ENCODE measurements around the gene MAGEF1. TPM values are rescaled to one million over a fixed set of nuclear protein-coding genes. Genes with fewer than 3 reads are reported as not detected.

Gene MAGEF1
- total and polyA plus RNA-seq, 10 of the 15 experiments (the other 5 are each of a cell fraction or from before 2014, with no cell fraction given) = 2.3 to 62.2 (median 27.1) TPM

DNA sequence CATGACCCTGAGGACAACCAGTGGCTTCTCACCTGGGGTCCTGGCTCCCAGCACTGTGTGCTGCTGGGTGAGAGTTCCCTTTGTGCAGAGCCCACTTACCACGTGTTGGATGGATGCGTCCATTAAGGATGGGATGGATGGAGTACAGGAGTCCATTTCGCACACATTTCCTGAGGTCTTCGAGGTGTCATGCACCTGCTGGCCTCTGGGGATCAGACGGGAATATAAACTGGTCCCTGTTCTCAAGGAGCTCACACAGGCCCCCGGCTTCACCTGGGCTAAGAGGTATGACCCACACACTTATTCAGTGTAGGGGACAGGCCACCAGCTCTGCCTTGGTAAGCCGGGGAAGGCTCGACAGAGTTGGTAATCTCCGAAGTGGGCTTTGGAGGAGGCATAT lies 39.5 kb downstream of the MAGEF1 start (continued):
- no peak for TF ChIP-seq REST (IDR thresholded peaks at IDR 0.05; ENCODE audit: low read depth, low read length)

DNA sequence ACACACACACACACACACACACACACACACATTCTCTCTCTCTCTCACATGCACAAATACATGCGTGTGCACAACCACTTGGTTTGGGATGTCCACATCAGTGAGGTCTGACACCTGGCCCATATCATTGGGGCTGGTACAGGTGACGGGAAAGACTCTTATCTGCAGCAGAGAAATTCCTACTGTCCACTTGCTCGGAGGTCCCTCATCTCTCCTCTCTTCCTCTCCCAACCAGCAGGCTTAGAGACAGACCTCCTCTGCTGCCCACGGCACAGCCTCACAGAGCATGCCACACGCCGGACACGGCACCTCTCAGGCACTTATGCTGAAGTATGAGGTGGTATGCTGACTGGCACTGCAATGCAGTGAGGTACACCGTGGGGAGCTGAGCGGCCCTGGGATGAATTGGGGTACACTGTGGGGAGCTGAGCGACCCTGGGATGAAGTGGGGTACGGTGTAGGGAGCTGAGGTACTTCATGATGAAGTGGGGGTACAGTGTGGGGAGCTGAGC lies 41.7 kb downstream of the MAGEF1 start:
- no peak overlapping the region for H3K4me2 ChIP-seq (ENCODE audit: control insufficient read depth, insufficient read depth)
- in situ Hi-C loops (cut with MboI) (no loop called here), intact Hi-C loops (cut with micrococcal nuclease; ENCODE audit: unreplicated experiment) (no loop called here)
- H3K27ac ChIP-seq (ENCODE audit: control insufficient read depth, insufficient read depth) = no peak overlapping the region
- no peak overlapping the region for H3K4me3 ChIP-seq
- POLR2A ChIA-PET = no interaction called here
- H3K9ac ChIP-seq (ENCODE audit: control insufficient read depth, insufficient read depth, low read length) = no peak overlapping the region
- no peaks in the 10 kb centered on the region for H3K4me1 ChIP-seq (ENCODE audit: control insufficient read depth, insufficient read depth, low read length)
- ATAC-seq (no peak), DNase-seq (ENCODE audit: low read depth, low spot score) (no peak), FAIRE-seq (no peak)
- no peaks in the 10 kb centered on the region for H3K79me2 ChIP-seq (ENCODE audit: control insufficient read depth, insufficient read depth, low read length)
- BruUV-seq (replicated peaks) = no TSS peak
- SMC1A ChIA-PET (ENCODE audit: uncharacterized antibody, unreplicated experiment) = no interaction called here
- RAD21 ChIA-PET (ENCODE audit: unreplicated experiment) = no interaction called here
- peaks cover 0 to 3% of the 10 kb centered on the region in 2 experiments; a peak in 3 of 4 replicates for H3K27me3 ChIP-seq (replicated peaks in 1 of 2; ENCODE audit: control insufficient read depth in 2 of 2, insufficient read depth in 2 of 2, low read length in 1 of 2)
- H2AFZ ChIP-seq (ENCODE audit: control insufficient read depth, low read depth, low read length) = no peak overlapping the region
- H3K36me3 ChIP-seq (ENCODE audit: control insufficient read depth in 2 of 2, insufficient read depth in 2 of 2, low read length in 1 of 2) = no peaks in the 10 kb centered on the region
- CTCF ChIA-PET = interaction anchor here (0.7 kb wide), 1 partner anchor 169 kb away, joined by 3 read pairs; no protein-coding TSS in a partner anchor
- H4K20me1 ChIP-seq (ENCODE audit: control insufficient read depth, insufficient read depth) = no peaks in the 10 kb centered on the region
- H3K9me3 ChIP-seq (replicated peaks; ENCODE audit: control insufficient read depth, insufficient read depth, low read length) = no peaks in the 10 kb centered on the region
- WGBS (ENCODE audit: insufficient coverage, insufficient replicate concordance, low lambda C conversion rate, missing lambda C conversion rate) = 27% methylated on average over 11 of the region's 11 CpGs
- TF ChIP-seq REST (IDR thresholded peaks at IDR 0.05; ENCODE audit: low read depth, low read length) (no peak), NFYA (IDR thresholded peaks at IDR 0.05; ENCODE audit: borderline replicate concordance, low read depth, low read length) (no peak), RFX5 (IDR thresholded peaks at IDR 0.05; ENCODE audit: low read depth, low read length) (no peak), YY1 (IDR thresholded peaks at IDR 0.05; ENCODE audit: low read depth, low read length) (no peak), GABPA (IDR thresholded peaks at IDR 0.05; ENCODE audit: low read depth) (no peak)
- TF ChIP-seq, protein P1, sequence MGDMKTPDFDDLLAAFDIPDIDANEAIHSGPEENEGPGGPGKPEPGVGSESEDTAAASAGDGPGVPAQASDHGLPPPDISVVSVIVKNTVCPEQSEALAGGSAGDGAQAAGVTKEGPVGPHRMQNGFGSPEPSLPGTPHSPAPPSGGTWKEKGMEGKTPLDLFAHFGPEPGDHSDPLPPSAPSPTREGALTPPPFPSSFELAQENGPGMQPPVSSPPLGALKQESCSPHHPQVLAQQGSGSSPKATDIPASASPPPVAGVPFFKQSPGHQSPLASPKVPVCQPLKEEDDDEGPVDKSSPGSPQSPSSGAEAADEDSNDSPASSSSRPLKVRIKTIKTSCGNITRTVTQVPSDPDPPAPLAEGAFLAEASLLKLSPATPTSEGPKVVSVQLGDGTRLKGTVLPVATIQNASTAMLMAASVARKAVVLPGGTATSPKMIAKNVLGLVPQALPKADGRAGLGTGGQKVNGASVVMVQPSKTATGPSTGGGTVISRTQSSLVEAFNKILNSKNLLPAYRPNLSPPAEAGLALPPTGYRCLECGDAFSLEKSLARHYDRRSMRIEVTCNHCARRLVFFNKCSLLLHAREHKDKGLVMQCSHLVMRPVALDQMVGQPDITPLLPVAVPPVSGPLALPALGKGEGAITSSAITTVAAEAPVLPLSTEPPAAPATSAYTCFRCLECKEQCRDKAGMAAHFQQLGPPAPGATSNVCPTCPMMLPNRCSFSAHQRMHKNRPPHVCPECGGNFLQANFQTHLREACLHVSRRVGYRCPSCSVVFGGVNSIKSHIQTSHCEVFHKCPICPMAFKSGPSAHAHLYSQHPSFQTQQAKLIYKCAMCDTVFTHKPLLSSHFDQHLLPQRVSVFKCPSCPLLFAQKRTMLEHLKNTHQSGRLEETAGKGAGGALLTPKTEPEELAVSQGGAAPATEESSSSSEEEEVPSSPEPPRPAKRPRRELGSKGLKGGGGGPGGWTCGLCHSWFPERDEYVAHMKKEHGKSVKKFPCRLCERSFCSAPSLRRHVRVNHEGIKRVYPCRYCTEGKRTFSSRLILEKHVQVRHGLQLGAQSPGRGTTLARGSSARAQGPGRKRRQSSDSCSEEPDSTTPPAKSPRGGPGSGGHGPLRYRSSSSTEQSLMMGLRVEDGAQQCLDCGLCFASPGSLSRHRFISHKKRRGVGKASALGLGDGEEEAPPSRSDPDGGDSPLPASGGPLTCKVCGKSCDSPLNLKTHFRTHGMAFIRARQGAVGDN (IDR thresholded peaks at IDR 0.05) = no peak

Data from GM12878 (cell line).